Activated CD4-positive, alpha-beta T cell treated with anti-CD3 and anti-CD28 coated beads, Interleukin-2, amount 50 U/mL, for 16 hours (primary cell): Measurements from ENCODE around the gene EP300.
"Not testable (repeated sequence)": the region's sequence is repeated elsewhere in the genome, so short reads cannot be mapped to it uniquely, and the experiment has no call there.

Experiments
- DNase-seq: peaks from one replicate; pipeline ENCODE4 v3.0.0-alpha.2; 2020

The EP300 gene

GRCh38 chr22:41091132-41092022, 1.0 kb upstream of the EP300 start:
- DNase-seq: peak; percentile 99

GRCh38 chr22:41092847-41093411, 537 bp downstream of the EP300 start:
- peak; percentile 41 for DNase-seq

DNA sequence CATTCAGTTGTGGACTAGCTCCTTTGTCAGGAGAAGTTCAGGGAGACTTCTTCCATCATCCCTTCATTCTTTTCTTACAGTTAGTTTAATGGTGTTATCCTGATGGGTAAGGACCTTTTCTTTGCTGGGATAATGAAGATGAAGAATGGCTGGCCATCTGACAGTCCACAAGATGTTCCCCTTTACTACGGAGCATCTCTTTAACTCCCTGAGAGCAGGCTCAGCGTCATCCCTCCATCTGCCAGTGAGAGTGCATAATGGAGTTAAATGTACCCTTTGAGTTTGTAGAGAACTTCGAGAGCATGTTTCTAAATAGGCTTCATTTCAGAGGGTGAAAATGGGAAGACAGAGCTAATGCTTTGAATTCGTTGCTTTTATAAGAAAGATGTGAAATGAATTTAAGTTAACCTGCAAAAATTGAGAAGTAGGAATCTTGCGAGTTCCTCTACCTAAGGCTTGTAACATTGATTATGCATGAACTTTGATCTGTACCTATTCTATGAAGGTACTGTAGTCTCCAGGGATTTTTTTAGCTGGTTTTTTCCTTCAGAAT, 1.7 kb downstream of the EP300 start:
- peak; percentile 39 for DNase-seq

DNA sequence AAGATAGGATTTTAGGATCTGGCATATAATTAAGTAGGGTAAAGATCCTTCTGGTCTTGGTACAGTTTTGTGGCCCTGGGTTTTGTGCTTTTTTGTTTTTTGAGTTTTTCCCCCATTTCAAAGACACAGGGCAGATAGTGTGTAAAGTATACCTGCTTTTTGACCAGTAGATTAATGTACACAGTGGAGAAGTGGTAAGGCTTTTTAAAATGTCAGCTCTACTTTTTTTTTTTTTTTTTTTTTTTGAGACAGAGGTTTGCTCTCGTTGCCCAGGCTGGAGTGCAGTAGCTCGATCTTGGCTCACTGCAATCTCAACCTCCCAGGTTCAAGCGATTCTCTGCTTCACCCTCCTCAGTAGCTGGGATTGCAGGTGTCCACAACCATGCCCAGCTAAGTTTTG, 4.0 kb downstream of the EP300 start:
- no peak for DNase-seq

- no peak for DNase-seq
Observed at GRCh38 chr22:41096841-41097240, 4.4 kb downstream of the EP300 start.

DNA sequence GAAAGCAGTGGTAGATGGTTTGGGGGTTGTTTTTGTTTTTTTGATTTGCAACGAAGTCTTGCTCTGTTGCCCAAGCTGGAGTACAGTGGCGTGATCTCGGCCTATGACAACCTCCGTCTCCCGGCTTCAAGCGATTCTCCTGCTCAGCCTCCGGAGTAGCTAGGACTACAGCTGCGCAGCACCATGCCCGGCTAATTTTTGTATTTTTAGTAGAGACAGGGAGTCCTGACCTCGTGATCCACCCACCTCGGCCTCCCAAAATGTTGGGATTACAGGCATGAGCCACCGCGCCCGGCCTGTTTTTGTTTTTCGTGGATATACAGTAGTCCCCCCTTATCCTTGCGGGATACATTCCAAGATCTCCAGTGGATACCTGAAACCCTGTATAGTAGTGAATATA, 6.6 kb downstream of the EP300 start:
- no peak for DNase-seq

GRCh38 chr22:41106122-41106968, 14.0 kb downstream of the EP300 start:
- DNase-seq: peak; percentile 33

DNA sequence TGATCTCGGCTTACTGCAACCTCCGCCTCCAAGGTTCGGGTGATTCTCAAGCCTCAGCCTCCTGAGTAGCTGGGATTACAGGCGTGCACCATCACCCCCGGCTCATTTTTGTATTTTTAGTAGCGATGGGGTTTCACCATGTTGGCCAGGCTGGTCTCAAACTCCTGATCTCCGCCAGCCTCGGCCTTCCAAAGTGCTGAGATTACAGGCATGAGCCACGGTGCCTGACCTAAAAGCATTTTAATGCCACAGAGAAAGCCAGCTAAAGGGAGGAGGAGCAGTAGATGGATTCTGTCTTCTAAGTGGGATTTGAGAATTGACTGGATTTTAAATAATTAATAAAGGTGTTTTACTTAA, 14.6 kb downstream of the EP300 start:
- DNase-seq: not testable (repeated sequence)

GRCh38 chr22:41110968-41111367, 18.6 kb downstream of the EP300 start:
- DNase-seq: no peak

DNA sequence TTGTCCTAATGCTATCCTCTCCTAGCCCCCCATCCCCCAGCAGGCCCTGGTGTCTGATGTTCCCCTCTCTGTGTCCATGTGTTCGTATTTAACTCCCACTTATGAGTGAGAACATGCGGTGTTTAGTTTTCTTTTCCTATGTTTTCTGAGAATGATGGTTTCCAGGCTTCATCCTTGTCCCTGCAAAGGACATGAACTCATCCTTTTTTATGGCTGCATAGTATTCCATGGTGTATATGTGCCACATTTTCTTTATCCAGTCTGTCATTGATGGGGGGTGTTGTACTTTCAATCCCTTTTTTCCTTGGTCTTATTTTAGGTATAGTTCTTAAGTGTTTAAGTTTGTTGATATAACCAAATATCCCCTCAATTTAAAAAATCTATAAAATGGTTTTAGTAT, 23.9 kb downstream of the EP300 start:
- no peak for DNase-seq

GRCh38 chr22:41117127-41117965, 25.0 kb downstream of the EP300 start:
- no peak for DNase-seq

DNA sequence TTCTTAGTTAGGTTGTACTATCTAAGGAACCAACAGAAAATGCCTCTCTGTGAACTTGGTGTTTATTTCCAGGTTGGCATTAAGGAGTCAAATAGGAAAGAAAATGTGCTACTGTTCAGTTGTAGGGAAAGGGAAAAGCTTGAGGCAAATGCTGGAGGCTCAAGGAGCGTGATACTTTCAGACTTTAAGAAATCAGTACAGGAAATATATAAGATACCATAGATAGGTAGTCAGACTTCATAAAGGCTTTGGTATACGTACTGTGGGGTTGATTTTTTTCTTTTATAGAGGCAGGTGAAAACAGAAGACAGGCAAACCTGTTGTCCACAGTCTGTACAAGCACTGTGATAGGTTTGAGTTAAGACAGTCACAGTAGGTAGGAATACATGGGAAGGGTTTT, 30.8 kb downstream of the EP300 start:
- no peak for DNase-seq

DNA sequence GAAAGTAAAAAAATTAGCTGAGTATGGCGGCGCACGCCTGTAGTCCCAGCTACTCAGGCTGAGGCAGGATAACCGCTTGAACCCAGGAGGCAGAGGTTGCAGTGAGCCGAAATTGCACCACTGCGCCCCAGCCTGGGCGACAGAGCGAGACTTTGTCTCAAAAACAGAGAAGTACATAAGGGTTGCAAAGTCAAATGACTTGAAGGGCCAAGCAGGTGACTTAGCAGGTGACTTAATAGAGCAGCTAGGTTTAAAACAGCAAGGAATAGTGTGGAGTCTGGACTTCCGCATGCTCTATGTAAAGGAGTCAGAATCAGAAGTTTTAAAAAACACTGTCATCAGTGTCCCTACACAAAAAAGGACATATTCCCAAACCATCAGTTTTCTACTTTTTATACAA, 31.7 kb downstream of the EP300 start:
- no peak for DNase-seq

DNA sequence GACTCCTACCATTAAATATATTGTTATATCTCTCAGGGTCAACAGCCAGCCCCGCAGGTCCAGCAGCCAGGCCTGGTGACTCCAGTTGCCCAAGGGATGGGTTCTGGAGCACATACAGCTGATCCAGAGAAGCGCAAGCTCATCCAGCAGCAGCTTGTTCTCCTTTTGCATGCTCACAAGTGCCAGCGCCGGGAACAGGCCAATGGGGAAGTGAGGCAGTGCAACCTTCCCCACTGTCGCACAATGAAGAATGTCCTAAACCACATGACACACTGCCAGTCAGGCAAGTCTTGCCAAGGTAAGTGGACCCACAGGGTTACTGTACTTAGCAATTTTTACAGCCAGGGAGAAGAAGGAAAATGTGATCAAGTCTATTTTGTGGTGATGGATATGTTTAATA, 35.1 kb downstream of the EP300 start:
- DNase-seq: no peak

DNA sequence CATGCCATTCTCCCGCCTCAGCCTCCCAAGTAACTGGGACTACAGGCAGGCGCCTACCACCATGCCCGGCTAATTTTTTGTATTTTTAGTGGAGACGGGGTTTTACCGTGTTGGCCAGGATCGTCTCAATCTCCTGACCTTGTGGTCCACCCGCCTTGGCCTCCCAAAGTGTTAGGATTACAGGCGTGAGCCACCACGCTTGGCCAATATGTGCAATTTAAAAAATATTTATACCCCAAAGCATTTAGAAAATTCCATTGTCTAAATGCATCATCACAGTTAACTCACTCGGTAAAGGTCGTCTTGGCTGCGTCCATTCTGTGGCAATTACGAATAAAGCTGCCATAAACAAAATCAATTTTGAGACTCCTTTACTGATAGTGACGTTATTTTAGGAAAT, 36.2 kb downstream of the EP300 start:
- no peak for DNase-seq

- DNase-seq: no peak
Observed at GRCh38 chr22:41132550-41132949, 40.2 kb downstream of the EP300 start.

DNA sequence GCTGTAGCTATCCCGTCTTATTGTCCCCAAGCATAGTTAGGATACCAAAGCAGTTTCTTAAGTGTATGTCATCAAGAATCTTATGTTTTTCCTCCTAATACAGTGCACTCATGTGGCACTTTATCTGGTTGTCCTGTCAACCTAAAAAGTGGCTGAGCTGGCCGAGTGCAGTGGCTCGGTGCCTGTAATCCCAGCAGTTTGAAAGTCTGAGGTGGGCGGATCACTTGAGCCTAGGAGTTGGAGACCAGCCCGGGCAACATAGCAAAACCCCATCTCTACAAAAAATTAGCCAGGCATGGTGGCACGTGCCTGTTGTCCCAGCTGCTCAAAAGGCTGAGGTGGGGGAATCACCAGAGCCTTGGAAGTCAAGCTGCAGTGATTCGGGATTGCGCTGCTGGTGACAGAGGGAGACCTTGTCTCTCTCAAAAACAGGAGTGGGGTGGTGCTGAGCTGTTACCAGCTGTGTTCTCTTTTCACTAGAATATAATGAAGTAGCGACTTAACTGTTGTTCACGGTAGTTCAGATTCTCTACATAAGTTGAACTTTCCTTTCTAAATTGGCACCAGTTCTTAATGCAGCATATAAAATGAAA, 48.1 kb downstream of the EP300 start:
- DNase-seq: no peak

- DNase-seq: not testable (repeated sequence)
Observed at GRCh38 chr22:41145921-41146320, 53.5 kb downstream of the EP300 start.

DNA sequence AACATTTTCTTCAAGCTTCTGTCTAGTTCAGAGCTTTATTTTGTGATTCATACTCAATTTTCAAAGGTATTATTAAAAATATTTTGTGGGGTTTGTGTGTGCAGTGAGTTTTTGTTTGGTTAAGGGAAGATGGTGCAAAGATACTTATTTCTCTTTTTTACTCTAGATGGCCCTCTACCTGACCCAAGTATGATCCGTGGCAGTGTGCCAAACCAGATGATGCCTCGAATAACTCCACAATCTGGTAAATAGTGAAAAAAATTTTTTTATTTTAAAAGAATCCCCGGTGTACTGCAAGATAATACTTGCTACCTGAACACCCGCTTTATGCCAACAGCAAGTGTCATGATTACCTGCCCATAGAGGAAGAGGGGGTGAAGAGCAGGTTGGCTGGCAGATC, 54.2 kb downstream of the EP300 start:
- no peak for DNase-seq

- DNase-seq: no peak
Observed at GRCh38 chr22:41147722-41148121, 55.3 kb downstream of the EP300 start.

DNA sequence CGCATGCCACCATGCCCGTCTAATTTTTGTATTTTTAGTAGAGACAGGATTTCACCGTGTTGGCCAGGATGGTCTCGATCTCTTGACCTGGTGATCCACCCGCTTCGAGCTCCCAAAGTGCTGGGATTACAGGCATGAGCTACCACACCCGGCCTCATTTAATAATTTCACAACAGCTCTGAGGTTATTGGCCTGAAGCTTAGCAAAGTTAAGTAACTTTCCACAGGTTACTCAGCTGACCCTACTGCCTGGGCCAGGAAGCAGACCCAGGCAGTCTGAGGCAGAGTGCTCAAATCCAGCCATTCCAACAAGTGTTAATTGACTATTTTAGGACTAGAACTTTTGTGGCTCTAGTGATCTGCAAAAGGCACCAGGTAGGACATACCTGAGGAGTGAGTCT, 60.5 kb downstream of the EP300 start:
- DNase-seq: no peak

- no peak for DNase-seq
Observed at GRCh38 chr22:41157083-41157482, 64.7 kb downstream of the EP300 start.
